GM12872 (cell line): ENCODE data around the gene XIRP2.

Experiments
- CTCF ChIP-seq: IDR thresholded peaks from 3 replicates; pipeline ENCODE4 v1.5.1; 2011; ENCODE audit warnings: low read depth, mild to moderate bottlenecking, low read length, moderate library complexity; ENCODE audit not compliant: insufficient read depth

The XIRP2 gene

GRCh38 chr2:167048829-167049228 lies 160.5 kb downstream of the XIRP2 start:
- no peak for TF ChIP-seq CTCF

- TF ChIP-seq CTCF = no peak
These were observed 161.4 kb downstream of the XIRP2 start for GRCh38 chr2:167049659-167050058.

GRCh38 chr2:167052825-167053224 lies 164.5 kb downstream of the XIRP2 start:
- TF ChIP-seq CTCF = no peak

GRCh38 chr2:167054881-167055280 lies 166.6 kb downstream of the XIRP2 start:
- no peak for TF ChIP-seq CTCF

- TF ChIP-seq CTCF = no peak
These were observed 169.2 kb downstream of the XIRP2 start for GRCh38 chr2:167057446-167057845.

- no peak for TF ChIP-seq CTCF
These were observed 170.9 kb downstream of the XIRP2 start for GRCh38 chr2:167059173-167059572.

GRCh38 chr2:167069855-167070254 lies 181.6 kb downstream of the XIRP2 start:
- TF ChIP-seq CTCF = no peak

- TF ChIP-seq CTCF = no peak
These were observed 212.2 kb downstream of the XIRP2 start for GRCh38 chr2:167100506-167100905.
